Stimulated activated CD4-positive, alpha-beta T cell treated with anti-CD3 and anti-CD28 coated beads, Interleukin-12 subunit alpha, Interleukin-12 subunit beta, amount 100 ng/mL, for 4 hours (primary cell): ENCODE results near the gene MTAP.

Experiments
- DNase-seq: peaks from one replicate; pipeline ENCODE4 v3.0.0-alpha.2; 2020

MTAP gene

GRCh38 chr9:21972361-21972760 is 169.9 kb downstream of the MTAP start:
- DNase-seq: no peak

- DNase-seq: no peak
Observed at GRCh38 chr9:21974343-21974721, 171.9 kb downstream of the MTAP start.

- no peak for DNase-seq
Observed at GRCh38 chr9:21974722-21975409, 172.4 kb downstream of the MTAP start.

GRCh38 chr9:21976334-21976875 is 174.0 kb downstream of the MTAP start:
- DNase-seq: no peak

- no peak for DNase-seq
Observed at GRCh38 chr9:21982391-21982790, 180.0 kb downstream of the MTAP start.

GRCh38 chr9:21982861-21983560 is 180.6 kb downstream of the MTAP start:
- no peak for DNase-seq

GRCh38 chr9:21983561-21983935 is 181.1 kb downstream of the MTAP start:
- DNase-seq: no peak

GRCh38 chr9:21984101-21984500 is 181.7 kb downstream of the MTAP start:
- no peak for DNase-seq

- DNase-seq: no peak
Observed at GRCh38 chr9:21985964-21986667, 183.7 kb downstream of the MTAP start.
